HG03378 (cell line): ENCODE data around the gene CEL.
"Not testable (repeated sequence)": the region's sequence is repeated elsewhere in the genome, so short reads cannot be mapped to it uniquely, and the experiment has no call there.

ENCODE experiments used
- ATAC-seq: cut with Tn5 transposase; IDR thresholded peaks from one replicate; pipeline ENCODE4 v1.9.1; 2021; ENCODE audit warnings: mild to moderate bottlenecking, moderate library complexity; ENCODE audit not compliant: unreplicated experiment

CEL gene

GRCh38 chr9:133081957-133082644, 20.3 kb downstream of the CEL start:
- not testable (repeated sequence) for ATAC-seq

DNA sequence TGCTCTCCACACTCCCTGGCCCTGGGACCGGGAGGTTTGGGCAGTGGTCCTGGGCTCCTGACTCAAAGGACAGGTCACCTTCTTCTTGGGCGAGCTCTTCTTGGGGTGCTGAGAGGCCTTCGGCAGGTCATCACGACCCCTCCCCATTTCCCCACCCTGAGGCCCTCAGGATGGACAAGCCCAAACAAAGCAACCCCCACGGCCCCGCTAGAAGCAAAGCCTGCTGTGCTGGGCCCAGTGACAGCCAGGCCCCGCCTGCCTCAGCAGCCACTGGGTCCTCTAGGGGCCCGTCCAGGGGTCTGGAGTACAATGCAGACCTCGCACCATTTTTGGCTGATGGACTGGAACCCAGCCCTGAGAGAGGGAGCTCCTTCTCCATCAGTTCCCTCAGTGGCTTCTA, 21.9 kb downstream of the CEL start:
- not testable (repeated sequence) for ATAC-seq

DNA sequence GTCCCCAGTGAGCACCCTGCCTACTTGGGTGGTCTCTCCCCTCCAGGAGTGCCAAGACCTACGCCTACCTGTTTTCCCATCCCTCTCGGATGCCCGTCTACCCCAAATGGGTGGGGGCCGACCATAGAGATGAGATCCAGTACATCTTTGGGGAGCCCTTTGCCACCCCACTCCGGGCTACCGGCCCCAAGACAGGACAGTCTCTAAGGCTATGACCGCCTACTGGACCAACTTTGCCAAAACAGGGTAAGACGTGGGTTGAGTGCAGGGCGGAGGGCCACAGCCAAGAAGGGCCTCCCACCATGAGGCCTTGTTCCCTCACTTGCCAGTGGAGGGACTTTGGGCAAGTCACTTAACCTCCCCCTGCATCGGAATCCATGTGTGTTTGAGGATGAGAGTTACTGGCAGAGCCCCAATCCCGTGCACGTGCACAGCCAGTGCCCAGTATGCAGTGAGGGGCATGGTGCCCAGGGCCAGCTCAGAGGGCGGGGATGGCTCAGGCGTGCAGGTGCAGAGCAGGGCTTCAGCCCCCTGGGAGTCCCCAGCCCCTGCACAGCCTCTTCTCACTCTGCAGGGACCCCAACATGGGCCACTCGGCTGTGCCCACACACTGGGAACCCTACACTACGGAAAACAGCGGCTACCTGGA, 24.6 kb downstream of the CEL start:
- ATAC-seq, result not testable (repeated sequence)

DNA sequence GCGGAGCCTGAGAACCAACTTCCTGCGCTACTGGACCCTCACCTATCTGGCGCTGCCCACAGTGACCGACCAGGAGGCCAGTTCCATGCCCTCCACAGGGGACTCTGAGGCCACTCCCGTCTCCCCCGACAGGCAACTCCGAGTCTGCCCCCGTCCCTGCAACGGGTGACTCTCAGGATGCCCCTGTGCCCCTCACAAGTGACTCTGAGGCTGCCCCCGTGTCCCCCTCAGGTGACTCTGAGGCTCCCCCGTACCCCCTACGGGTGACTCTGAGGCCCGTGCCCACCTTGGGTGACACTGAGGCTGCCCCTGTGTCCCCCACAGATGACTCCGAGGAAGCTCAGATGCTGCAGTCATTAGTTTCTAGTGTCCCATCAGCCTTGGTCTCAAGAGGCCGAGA, 25.1 kb downstream of the CEL start:
- ATAC-seq, result no peak

DNA sequence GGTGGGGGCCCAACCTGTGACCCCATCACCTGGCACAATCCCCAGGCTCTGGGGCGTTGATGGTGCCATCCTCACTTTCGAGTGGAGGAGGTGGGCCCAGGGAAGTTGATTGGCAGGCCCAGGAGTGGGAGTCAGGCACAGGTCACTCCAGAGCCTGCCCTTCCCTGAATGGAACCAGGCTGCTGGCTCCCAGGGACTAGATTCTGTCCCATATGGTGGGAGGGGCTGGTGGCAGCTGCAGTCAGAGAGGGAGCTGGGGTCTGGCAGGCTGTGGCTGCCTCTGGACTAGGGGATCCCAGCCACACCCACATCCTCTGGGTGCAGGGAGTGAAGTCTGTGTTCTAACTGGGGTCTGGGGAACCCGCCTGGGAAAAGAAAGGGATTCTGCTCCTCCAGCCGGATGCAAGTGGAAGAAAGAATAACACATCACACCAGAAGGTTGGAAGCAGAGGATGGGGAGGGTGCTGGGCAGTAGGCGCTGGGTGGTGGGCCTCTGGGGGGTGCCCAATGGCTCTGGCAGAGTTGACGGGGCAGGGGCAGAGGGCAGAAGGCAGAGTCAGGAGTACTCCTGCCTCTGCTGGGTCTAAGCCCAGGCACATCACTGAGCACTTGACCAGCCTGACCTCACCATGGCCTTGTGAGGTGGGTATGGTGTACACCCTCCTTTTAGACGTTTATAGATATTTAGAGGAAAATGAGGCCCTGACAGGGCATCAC, 25.8 kb downstream of the CEL start:
- no peak for ATAC-seq

DNA sequence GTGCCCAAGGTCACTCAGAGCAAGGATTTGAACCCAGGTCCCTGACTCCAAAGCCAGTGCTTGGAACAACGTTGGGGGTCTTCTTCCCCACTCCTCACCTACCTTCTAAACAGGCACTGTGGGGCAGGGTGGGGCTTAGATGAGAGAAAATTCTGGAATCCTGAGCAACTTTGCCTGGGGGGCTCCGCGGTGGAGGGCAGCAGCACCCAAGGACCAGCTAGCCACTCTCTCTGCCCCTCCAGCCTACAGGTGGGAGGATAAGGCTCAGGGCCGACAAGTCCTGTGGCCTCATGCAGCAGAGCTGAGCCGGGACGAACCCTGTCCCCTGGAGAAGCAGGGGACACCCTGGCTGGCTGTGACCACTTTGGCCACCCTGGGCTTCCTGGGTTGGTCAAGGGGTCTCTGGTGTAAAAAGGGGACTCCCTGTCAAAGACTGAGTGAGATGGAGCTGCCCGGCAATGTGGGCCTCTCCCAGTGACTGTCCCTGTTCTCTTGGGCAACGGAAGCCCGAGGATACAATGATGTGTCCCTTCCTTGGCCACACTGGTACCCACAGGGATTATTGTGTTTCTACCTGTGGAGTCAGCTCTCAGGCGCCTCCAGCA, 26.5 kb downstream of the CEL start:
- no peak for ATAC-seq

DNA sequence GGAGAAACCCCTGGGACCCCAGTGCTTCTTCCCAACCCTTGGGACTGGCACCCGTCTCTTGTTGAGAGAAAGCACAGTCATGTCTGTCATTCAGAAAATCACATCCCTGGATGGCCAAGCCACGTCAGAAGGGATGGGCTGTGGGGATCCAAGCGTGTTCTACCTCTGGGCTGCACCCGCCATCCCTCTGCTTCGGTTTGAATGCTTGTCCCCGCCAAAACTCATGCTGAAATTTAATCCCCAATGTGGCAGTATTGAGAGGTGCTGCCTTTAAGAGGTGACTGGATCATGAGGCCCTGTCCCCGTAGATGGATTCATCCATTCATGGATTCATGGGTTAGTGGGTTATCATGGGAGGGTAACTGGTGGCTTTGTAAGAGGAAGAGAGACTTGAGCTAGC, 27.0 kb downstream of the CEL start:
- ATAC-seq, result no peak

DNA sequence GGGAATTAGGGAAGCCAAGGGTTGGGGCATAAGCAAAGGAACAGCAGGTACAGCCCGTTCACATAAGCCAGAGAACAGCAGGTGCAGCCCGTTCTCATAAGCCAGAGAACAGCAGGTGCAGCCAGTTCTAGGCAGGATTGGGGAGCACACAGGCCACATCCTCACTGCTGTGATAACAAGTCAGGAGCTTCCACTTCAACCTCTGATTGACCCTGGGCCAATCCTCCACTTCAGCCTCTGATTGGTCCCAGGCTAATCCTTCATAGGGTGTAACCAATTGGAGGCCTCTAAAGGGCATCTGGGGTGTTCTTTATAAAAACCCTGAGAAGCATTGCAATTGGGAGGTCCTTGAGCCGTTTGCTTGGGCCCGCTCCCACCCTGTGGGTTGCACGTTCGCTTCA, 27.5 kb downstream of the CEL start:
- no peak for ATAC-seq

GRCh38 chr9:133090187-133090586, 28.4 kb downstream of the CEL start:
- ATAC-seq, result no peak

DNA sequence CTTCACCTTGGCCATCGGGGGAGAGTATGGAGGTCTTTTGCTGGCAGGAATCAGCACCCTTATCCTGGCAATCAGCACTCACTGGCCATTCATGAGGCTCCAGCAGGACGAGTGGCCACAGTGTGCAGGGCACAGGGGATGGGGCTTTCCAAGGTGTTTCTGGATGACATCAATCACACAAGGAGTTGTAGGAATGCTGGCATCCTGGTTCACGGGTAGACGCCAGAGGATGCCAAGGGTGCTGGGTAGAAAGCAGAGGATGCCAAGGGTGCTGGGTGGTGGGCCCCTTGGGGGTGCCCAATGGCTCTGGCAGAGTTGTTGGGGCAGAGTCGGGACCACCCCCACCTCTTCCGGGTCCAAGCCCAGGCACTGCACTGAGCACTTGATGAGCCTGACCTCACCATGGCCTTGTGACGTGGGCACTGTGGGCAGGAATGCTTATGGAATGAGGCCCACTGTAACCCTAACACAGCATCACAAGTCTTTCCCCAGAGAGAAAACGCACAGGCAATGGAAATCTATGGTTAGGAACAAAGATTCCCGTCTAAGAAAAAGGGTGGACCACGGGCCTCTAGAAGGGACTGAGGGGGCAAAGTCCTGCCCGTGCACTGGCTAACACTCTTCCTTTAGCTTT, 29.1 kb downstream of the CEL start:
- no peak for ATAC-seq

- ATAC-seq, result not testable (repeated sequence)
Measured at GRCh38 chr9:133094351-133094750, 32.6 kb downstream of the CEL start.

DNA sequence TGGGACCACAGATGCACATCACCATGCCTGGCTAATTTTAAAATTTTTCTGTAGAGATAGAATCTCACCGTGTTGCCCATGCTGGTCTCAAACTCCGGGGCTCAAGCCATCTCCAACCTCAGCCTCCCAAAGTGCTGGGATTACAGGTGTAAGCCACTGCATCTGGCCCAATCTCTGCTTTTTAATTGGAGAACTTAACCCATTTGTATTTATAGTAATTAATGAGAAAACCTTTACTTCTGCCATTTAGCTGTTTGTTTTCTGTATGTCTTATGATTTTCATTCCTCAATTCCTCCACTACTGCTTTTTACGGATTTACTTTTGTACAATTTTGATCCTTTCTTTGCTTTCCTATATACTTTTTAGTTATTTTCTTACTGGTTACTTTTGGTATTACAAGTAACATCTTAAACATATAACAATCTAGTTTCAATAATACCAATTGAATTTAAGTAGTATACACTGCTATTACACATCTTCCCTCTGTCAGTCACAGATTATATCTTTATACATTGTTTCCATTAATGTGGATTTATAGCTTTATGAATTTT, 33.1 kb downstream of the CEL start:
- ATAC-seq, result no peak

GRCh38 chr9:133098104-133098754, 36.4 kb downstream of the CEL start:
- ATAC-seq, result no peak

GRCh38 chr9:133098871-133099270, 37.1 kb downstream of the CEL start:
- no peak for ATAC-seq

- no peak for ATAC-seq
Measured at GRCh38 chr9:133099726-133100505, 38.1 kb downstream of the CEL start.

DNA sequence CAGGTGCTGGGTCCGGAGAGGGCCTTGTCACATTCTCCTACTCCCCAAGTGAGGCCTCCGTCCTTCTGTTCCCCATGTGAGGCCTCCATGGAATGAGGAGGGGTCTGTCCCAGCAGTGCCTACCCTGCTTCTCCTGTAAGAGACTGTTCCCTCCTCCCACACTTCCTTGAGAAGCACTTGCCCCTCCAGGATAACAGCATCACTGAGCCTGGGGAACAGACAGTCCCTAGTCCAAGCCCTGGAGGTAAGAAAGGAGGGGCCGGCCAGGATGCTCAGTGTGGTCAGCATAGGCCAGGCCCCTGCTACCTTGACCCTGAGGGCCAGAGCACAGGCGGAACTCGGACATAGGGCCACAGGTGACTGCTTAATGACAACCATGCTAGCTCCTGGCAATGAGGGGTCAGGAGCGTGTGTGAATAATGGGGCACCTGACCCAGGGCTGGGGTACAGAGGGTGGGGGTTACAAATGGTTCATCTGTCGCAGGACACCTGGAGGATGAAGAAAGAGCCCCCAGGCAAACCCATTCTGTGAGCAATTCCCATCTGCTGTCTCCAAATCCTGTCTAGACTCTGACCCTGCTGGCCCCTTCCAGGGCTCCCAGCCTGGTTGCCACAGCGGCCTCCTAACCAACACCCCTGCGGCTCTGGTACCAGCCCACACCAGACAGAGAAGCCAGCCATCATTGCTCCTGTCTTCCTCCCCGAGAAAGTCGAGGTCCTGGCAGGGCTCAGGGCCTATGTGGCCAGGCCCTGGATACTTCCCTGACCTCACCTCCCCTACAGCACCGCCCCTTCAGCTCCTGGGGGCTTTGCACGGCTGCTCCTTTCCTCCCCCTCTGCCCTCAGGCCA, 39.0 kb downstream of the CEL start:
- no peak for ATAC-seq

DNA sequence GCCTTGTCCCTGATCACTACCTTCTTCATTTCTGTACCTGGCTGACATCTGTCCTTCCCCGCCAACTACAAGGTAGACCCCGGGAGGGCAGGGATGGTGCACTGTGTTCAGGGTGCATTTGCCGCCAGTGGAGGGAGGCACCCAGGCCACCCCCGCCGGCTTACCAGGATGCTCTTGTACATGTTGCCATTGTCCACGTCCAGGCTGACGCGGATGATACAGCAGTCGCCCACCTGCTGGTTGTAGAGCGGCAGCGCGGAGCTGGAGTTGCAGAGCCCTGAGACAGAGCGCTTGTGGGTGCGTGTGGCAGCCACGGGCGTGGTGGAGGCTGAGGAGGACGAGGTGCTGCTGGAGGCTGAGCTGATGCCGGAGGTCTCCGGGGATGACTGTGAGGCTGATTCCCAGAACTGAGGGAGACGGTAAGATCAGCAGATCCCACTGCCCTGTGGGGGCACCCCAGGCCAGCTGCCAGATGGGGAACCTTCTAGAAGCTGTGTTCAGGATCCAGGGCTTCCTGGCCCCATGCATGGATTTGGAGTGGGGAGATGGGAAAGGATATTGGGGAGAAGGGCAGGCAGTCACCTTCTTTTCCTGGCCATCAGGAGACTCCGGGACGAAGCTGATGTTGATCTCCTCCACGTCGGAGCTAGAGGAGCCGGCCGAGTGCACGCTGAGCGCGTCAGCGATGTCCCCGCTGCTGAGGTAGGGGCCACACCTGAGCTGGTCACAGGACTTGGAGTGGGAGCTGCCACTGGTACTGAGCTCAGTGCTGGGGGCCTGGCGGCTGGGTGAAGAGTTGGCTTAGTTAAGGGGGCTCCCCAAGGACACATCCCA, 39.8 kb downstream of the CEL start:
- no peak for ATAC-seq
